ENCODE data around the gene MGST3. TPM values are rescaled to one million over a fixed set of nuclear protein-coding genes. Genes with fewer than 3 reads are reported as not detected.
"Not testable (repeated sequence)": the region's sequence is repeated elsewhere in the genome, so short reads cannot be mapped to it uniquely, and the experiment has no call there.

MGST3 gene
- total RNA-seq, 6 experiments from 2014 or later: 74.0 to 141 (median 103) TPM

- no peak for DNase-seq
- Histone ChIP-seq H3K4me3 (no peak overlapping the region), H3K4me1 (peaks cover 0 to 32% (median 8%) of the 10 kb centered on the region in 4 donors)
Measured at GRCh38 chr1:165648919-165649572, 18.0 kb downstream of the MGST3 start.

GRCh38 chr1:165650981-165651625 is 20.1 kb downstream of the MGST3 start:
- no peak overlapping the region for H3K27ac ChIP-seq
- H3K4me1 ChIP-seq: peaks cover 0 to 16% (median 3%) of the 10 kb centered on the region in 4 donors
- no peak for TF ChIP-seq POLR2A (IDR thresholded peaks at IDR 0.05)
- no peaks in the 10 kb centered on the region for H3K9me3 ChIP-seq
- intact Hi-C loops (cut with DNase I): no loop called here
- no peaks in the 10 kb centered on the region for H3K27me3 ChIP-seq
- ATAC-seq (no peak), DNase-seq (no peak)
- H3K36me3 ChIP-seq: peaks cover 0 to 36% (median 11%) of the 10 kb centered on the region in 4 donors
- WGBS (ENCODE audit: insufficient coverage, low coverage, low lambda C conversion rate, missing lambda C conversion rate): 91% methylated on average over 9 of the region's 9 CpGs
- no peak overlapping the region for H3K4me3 ChIP-seq

More at GRCh38 chr1:165648919-165649572, 18.0 kb downstream of the MGST3 start:
- peaks cover 0 to 26% (median 8%) of the 10 kb centered on the region in 4 donors for H3K36me3 ChIP-seq
- TF ChIP-seq CTCF (IDR thresholded peaks at IDR 0.05) (no peak), POLR2A (IDR thresholded peaks at IDR 0.05) (no peak)
- intact Hi-C loops (cut with DNase I): no loop called here
- no peaks in the 10 kb centered on the region for H3K27me3 ChIP-seq
- WGBS (ENCODE audit: insufficient coverage, low coverage, low lambda C conversion rate, missing lambda C conversion rate): 79% methylated on average over 3 of the region's 7 CpGs
- ATAC-seq: no peak
- no peaks in the 10 kb centered on the region for H3K9me3 ChIP-seq
- no peak overlapping the region for H3K27ac ChIP-seq

- intact Hi-C loops (cut with DNase I); H3K27me3 ChIP-seq; H3K9me3 ChIP-seq; DNase-seq; ATAC-seq; H3K4me3 ChIP-seq; H3K27ac ChIP-seq; H3K4me1 ChIP-seq: not testable (repeated sequence)
- peaks cover 0 to 43% (median 20%) of the 10 kb centered on the region in 4 donors for H3K36me3 ChIP-seq
- 96% methylated on average over 8 of the region's 9 CpGs for WGBS (ENCODE audit: insufficient coverage, low coverage, low lambda C conversion rate, missing lambda C conversion rate)
Measured at GRCh38 chr1:165658766-165659580, 27.9 kb downstream of the MGST3 start.

GRCh38 chr1:165659581-165659895 is 28.5 kb downstream of the MGST3 start:
- no peak for TF ChIP-seq POLR2A (IDR thresholded peaks at IDR 0.05)
- TF ChIP-seq CTCF (IDR thresholded peaks at IDR 0.05): no peak
- intact Hi-C loops (cut with DNase I): no loop called here
- H3K9me3 ChIP-seq: no peaks in the 10 kb centered on the region
- no peaks in the 10 kb centered on the region for H3K27me3 ChIP-seq
- H3K4me1 ChIP-seq: no peaks in the 10 kb centered on the region
- H3K27ac ChIP-seq: no peak overlapping the region
- DNase-seq (no peak), ATAC-seq (no peak)
- H3K4me3 ChIP-seq: no peak overlapping the region
- WGBS (ENCODE audit: insufficient coverage, low coverage, low lambda C conversion rate, missing lambda C conversion rate): 92% methylated on average over 3 of the region's 3 CpGs
- peaks cover 0 to 44% (median 23%) of the 10 kb centered on the region in 4 donors for H3K36me3 ChIP-seq

GRCh38 chr1:165661703-165662102 is 30.7 kb downstream of the MGST3 start:
- H3K36me3 ChIP-seq: peaks cover 0 to 52% (median 19%) of the 10 kb centered on the region in 4 donors
- intact Hi-C loops (cut with DNase I): no loop called here

More at GRCh38 chr1:165661703-165662102, 30.7 kb downstream of the MGST3 start:
- TF ChIP-seq POLR2A (IDR thresholded peaks at IDR 0.05) (no peak), CTCF (IDR thresholded peaks at IDR 0.05) (no peak)
- WGBS (ENCODE audit: insufficient coverage, low coverage, low lambda C conversion rate, missing lambda C conversion rate): 67% methylated on average over 1 of the region's 2 CpGs
- H3K27me3 ChIP-seq: no peaks in the 10 kb centered on the region
- H3K4me3 ChIP-seq: no peak overlapping the region
- H3K27ac ChIP-seq: no peak overlapping the region
- no peak for ATAC-seq
- H3K4me1 ChIP-seq: peaks cover 0 to 6% (median 3%) of the 10 kb centered on the region in 4 donors
- no peak for DNase-seq
- H3K9me3 ChIP-seq: no peaks in the 10 kb centered on the region
